Hippocampal formation (tissue), 2 donors: ENCODE data around the gene LRRC8D.

Experiments
- DNase-seq, 2 donors: peaks; one replicate each; lab custom pipeline; 2025; lab: John Stamatoyannopoulos, UW

Gene LRRC8D

DNA sequence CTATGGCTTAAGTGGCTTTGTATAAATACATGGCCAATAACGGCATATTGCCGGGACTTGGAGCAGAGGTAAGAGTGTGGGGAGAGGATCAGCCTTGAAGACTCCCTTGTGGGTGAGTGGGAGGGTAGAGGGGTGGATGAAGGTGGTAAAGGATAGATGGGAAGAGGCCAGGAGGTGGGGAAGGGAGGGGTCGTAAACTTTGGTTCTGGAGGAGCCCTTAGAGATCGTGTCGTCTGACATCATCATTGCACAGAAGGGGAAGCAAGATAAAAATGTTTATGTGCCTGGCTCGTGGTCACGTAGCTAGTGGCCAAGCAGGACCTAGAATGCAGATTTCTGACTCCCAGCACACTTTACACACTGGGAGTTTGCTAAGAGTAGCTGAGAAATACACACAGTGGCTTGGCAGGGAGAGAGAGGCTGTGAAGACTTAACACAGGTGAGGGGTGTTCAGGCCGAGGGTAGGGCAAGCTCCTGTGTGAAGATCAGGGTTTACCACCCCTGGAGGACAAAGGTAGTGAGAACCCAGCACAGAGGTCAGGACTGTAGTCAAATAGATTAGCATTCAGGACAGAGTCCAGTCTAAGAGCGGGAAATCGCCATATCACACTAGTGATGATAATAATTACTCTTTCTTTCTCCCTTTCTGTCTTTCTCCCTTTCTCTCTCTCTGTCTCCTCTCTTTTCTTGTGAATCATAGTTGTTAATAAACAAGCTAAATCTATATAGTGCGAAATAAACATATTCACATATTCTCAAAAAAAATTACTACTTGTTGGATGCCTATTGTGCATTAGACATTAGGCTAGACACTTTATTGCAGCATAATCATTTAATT is 75.5 kb downstream of the LRRC8D start:
- DNase-seq: no peak

DNA sequence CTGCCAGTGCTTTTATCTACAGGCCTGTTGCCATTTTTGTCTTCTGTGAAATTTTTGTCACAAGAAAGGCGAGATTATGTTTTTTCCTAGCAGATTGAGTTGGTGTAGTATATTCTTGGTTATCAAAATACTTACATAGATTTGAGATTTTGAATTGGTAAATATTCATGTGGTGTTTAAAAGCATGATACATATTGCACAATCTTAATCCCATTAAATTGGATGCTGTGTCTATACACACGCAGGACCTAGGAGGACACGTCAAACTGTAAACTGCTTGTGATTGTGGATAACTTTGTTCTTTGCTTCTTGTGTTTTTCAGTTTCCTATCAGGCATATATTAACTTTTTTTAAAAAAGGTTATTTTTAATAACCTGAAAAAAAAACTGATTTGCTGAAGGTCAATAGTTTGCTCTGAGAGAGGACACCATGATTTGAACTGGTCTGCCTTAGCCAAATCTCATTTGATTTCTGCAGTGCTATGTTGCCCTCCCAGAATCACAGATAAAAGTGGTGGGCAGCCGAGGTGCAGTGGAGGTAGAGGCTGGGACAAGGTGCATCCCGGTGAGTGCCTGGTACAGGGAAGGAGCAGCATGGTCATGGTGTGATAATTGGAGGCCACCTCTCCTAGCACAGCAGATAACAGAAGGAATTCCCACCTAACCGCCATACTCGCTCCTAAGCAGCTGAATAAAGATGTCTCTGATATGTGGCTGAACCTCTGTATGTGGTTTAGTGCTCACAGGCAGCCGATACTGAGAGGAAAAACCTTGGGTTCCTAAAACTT is 76.7 kb downstream of the LRRC8D start:
- no peak for DNase-seq

DNA sequence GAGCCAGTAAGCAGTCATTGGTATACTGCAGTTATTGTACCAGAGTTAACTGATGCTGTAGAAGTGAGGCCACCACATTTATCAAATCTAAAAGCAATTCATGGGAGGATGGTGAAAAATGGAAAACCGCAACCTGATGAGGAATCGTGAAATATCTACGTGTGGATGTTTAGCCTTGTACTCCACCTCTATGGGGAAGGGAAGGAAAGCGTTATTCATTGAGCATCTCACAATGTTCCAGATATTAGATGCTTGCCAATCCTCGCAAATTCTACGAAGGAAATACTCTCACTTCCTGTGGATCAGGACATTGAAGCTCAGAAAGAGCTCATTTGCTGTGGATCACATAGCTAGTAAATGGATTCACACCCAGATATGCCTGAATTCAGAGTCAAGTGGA is 77.3 kb downstream of the LRRC8D start:
- no peak for DNase-seq

DNA sequence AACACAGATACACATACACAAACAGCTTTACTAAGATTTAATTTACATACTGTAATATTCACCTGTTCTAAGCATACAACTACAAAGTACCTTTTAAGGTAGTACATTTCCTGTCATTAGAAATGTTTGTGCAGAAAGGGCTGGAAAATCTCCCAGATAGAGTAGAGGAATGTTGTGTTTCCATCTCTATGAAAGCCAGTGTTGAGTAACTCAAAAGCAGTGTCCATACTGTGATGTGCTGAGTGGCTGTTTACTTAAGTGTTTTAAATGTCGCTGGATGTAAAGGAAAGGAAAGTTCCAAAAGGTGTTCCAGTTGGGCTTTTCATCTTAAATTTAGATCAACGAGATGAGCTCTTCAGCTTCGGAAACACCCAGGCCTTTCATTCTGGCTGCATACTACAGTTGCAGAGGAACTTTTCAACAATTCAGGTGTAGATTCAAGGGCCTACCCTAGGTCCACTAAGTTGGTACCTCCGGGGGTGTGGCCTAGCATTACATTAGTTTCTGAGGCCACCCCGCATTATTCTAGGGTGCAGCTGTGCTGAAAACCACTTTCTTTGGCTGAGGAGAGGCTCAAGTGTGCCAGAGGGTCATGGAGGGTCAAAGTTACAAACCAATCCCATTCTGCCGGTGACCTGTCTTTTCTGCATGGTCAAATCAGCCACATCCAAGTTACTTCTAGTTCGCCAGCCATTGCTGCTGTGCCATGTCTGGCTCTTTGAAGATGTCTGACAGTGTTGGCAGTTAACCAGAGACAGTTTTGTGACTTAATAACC is 78.1 kb downstream of the LRRC8D start:
- DNase-seq: no peak

DNA sequence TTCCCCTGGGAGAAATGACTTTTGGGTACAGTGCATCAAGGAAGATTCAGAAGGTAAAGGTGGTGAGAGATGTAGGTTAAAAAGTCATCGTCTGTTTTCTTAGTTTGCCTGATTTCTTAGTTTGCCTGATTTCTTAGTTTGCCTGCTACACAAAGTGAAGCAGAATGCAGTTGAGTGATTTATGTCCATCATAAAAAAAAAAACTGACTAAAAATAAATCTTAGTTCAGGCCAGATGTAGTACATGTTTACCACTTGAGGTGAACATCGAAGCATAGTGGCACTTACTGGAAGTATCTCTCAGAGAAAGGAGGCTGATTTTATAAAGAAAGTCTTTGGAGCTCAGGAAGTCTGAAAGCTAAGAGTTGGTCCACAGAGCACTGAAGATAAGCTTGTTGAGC is 79.5 kb downstream of the LRRC8D start:
- DNase-seq: no peak

DNA sequence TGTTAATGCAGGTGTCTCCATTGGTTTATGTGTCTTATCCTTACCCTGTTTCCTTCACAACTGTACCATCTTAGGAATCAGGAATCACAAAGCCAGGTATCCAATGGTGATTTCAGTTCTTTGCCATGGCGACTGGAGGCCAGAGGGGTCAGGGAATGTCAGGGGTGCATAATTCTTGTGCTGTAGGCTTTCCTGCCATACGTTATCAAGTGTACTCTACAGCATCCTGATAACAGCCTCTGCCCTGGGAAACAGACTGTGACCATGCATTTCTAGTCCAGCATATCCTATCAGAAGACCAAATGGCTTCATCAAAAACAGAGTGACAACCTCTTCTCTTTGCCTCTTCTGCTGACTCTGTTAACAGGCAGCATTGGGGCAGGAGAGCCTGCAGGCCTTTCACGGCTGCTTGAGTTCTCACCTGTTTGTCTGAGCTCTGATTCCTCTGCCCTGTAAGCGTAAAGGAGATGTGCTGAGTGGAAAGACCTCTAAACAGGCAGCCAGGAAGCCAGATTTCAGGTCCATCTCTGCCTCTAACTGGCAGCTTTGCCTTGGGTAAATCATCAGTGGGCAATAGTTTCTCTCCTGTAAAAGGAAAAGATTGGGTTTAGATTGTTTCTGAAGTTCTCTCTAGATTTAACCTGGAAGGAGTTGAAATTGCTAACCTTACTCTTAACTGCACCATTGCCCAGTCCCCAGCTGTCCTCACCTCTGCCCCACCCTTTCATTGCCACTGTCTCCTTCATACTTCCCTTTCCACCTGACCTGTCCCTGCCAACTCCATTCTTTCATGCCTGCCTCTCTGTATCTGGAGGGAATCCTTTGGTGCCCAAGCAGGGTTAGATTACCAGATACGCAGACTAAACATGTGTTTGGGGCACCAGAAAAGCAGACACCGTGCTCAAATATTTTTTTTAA is 80.2 kb downstream of the LRRC8D start:
- DNase-seq: no peak

DNA sequence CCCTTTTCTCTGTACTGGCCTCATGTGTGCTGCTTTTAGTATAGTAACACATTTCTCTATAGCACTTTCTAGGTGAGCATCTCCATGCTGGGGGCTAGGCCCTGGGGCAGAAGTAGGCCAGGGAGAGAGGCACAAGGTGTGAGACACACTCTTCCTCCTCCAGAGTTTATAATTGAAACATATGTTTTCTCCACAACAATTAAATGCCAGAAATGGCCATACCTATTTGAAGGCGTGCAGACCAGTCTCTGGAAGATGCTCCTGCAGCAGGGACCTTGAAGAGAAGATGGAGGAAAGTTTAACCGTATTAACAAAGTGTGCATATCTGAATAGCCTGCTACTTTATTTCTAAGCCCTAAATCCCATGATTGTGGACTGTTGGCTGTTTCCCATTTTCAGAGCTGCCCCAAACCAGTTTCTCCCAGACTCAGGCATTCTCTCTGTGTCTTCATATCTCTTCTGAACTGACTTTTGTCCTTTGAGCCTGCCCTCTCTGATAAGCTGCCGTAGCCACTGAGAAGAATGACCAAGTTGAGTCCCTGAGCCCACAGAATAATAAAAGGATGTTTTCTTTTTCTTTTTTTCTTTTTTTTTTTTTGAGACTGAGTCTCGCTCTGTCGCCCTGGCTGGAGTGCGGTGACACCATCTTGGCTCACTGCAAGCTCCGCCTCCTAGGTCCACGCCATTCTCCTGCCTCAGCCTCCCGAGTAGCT is 81.3 kb downstream of the LRRC8D start:
- no peak for DNase-seq

DNA sequence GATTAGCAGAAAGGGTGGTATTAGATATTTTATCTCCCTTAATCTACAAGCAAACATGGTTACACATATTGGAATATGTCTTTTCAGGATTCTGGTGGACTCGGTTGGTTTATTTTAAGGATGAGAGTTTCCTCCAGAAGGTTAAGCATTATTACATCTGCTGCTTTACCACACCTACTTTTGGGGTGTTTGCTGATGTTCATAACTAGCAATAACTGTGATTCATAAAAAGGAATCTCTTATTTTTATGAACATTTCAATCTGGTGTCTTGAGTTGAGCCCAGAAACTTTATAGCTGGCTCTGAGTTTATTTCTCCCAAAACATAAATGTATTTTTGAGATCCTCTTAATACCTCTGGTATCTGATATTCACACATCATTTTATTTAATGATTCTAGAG is 82.7 kb downstream of the LRRC8D start:
- DNase-seq: no peak

DNA sequence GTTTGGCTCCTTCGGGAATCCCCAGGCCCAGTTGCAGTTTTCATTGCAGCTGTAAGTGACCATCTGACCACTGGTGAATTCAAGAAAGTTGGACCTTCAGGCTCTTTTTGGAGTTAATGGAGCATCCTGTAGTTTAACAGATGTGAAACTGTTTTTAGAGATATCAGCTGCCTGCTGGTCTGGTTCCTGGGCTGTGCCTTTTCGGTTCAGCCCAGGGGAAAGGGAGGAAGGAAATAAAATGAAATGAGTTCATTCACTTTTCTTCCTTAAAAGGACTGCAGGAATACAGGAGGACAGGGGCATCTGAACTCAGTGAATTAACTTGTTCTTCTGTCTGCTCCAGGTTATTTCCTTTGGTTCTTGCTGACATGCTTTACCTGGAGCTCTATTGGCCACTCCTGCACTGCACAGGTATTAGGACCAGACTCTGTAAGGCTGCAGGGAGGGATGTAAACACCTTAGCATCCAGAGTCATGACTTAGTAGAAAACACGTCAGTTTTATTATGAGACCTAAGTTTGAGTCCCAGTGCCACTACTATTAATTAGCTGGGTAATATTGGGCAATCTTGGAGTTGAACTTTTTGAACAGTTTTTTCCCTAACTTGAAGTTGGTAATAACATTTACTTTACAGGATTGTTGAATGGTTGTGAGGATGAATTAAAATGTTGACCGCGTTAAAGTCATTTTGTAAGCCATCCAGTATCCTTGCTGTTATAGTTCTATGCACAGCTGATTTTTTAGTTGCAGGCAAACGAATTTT is 83.6 kb downstream of the LRRC8D start:
- no peak for DNase-seq

DNA sequence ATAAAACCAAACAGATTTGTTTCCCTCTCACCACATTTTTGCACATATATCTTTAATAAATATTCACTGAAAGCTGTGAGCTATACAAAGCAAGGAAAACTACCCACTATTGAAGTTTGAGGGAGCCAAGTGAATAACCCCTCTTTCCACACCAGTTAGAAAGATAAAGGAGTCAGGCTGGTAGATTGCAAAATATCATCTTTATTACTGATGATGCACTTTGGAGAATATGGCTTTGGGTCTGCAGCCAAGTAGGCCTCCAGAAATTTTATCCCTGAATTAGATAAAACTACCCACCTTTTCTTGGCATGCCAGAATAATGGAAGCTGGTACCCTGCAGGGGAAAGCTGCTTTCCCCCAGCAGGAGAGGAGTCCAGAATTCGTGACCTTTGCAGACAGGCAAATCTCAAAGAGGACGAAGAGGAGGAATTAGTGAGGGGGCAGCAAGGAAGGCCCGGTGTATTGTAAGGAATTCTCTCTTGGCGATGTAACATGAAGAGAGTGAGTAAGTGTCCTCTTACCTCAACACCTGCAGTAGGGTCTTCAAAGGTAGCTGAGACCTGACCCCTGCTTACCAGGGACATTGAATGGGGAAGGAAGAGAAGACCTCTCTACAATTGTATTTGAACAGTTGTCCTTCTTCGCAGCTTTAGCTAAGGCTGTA is 84.7 kb downstream of the LRRC8D start:
- DNase-seq: no peak

DNA sequence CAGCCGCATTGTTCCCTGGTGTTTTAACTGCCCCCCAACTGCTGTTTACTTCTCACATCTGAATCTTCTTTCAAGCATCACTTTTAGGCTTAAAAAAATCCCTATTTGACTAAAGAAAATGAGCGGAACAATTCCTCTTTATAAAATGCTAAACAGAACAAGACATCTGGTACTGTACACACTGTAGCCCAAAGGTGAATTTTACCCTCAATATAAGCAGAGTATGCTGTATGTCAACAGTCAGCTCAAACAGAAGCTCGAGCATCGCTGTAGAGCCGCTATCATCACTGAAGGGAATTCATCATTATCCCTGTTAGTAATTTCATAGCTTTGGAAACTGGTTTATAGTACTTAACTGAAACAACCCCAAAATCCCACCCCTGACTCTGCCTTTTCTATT is 85.3 kb downstream of the LRRC8D start:
- no peak for DNase-seq

DNA sequence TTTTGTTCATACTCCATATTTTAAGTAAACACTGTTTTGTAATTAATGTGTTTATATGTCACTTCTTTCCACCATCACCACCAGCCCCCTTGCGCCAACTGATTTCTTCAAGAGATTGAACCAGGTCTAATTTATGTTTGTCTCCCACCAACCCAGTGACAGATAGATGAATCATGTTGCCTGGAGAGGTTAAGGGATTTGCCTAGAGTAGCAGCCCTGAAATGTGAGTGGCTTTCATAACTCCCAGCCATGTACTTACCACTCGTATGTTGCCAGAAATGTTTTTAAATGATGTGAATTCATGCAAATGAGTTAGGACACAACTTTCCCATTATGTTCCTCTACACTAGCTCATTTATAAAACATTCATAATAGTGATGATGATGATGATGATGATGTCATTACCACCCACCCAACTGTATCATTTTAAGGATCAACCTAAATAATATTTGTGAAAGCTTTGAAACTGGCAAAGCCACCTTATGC is 86.9 kb downstream of the LRRC8D start:
- DNase-seq: no peak

DNA sequence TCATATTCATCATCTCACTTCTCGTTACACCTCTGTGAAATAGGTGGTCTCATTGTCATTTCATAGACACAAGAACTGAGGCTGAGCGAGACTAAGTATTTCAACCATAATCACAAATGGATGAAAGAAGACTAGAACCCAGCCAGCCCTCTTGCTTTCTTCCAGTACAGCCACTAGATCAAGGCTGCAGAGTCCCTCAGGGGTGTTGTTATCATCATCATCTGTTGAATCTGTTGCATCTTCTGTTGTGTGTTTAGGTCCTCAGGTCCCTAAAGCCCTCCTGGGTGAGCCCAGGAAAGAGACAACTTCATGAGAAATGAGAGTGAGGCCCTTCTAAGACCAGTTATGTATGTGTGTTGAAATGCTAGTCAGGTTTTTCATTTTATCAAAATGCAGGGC is 87.4 kb downstream of the LRRC8D start:
- no peak for DNase-seq

DNA sequence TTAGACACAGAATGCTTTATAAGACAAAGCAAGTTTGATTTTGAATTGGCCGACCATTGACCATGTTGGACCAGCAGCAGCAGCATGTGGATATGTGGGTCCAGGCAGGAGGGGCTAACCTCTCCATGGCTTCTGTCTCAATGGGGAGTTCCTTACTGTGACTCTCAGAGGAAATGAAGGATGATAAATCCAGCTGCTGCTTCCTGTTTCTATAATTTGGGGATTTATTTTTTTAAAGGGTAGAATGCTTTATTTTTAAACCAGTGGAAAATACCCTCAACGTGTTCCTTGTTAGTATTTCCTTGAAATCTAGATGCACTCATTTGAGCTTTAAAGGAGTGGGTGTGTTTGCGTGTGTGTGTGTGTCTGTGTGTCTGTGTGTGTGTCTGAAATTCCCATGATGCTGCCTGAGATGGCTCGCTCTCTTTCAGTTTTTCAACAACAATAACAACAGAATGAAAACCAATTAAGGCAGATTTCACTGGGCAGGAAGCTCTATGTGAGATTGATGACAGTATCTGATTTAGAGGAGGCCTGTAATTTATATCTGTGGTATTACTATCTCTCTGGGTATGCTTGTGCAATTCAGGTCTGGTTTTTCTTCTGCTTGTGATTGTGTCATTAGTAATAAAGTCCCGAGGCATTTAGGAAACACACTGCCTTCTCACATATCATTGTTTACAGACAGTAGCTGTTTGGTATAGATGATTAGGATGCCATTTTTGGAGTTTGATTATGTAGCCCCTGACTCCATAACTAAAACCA is 88.0 kb downstream of the LRRC8D start:
- DNase-seq: no peak

DNA sequence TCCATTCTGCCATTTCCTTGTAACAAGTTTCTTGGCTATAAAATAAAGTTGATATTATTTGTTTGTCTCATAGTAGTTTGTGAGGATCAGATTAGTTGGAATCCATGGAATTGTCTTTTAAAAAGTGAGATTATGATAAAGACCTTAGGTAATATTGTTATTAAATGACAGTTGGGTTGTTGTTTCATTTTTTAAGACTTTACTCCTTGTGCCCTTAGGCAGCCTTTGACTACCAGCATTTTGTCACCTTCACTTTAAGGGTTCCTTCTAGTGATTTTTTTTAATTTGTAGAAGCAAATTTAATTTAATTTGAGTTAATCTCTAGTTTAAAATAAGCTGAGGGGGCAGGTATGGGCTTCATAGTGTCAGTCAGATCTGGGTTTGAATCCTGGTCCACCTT is 89.4 kb downstream of the LRRC8D start:
- DNase-seq: no peak

DNA sequence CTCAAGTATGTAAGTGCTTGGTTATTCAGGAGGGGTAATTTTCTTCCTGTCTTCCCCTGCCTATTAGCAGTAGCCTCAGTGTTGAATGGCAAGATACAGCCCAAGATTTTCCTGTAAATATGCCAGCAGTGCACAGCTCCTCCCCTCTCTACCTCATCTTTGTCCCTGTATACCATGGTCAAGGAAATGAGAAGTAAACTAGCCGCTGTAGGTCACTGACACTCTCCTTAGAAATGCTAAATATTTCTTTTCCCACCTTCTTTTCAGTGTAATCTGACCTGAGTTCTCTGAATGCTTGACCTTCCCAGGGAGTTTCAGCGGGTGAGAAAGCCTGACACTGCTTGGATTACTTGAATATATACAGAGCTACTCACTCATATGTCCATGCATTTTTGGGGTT is 89.9 kb downstream of the LRRC8D start:
- DNase-seq: no peak

DNA sequence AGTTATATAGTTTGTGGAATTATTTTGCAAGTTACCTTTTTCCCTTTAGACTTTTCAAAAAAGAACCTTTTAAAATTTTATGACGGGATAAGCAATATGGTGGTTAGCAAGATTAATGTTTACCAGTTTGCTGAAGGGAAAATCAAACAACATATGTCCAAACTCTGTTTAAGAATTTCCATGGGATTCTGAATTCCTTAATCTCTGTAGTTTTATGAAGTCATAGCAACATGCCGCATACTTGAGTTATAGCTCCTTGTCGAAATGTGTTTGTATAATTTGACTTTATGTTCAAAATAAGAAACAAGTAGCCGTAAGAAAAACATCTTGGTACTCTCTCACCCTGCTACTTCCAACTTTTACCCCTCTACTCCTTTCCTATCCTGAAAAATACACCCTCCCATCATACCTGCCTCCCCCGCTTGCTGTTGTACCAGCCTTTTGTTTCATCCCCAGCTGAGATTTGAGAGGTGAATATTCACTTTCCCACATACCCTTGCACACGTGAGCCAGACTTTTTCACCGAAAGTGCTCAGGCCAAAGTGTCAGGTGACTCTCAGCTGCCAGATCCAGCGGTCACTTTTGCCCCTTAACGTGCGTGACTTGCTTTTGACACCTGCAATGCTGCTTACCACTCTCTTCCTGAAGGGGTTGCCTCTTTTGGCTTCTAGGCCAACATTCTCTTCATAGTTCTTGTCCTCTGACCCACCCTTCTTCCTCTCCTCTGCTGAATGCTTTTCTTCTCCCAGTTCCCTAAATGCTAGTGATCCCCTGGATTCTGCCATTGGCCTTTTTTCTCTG is 90.6 kb downstream of the LRRC8D start:
- DNase-seq: no peak

DNA sequence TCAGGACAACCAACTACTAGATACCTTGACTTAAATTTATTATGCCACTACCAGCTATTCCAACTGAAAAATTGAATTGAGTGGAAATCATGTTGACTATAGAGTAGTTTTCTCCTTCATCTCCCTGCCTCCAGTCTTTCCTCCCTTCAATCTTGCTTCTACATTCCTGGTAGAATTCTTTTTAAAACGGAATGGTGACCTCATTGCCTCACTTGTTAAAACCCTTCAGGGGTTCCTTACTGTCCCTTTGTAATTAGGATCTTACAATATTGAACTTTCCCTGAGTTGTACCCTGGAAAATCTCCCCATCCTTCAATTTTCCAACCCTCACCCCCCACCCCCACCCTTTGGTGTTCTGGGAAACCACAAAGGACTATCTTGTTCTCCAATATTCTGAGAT is 91.2 kb downstream of the LRRC8D start:
- no peak for DNase-seq
